Measurements from ENCODE around the gene FCF1. TPM values are rescaled to one million over a fixed set of nuclear protein-coding genes. Genes with fewer than 3 reads are reported as not detected.

The FCF1 gene
- 100 to 1,000 TPM in 1 of 2 experiments, 10 to 100 TPM in 1; 87.7 to 112 TPM for total RNA-seq

GRCh38 chr14:74712499-74713394 lies at the start of gene FCF1, which contains the start of gene AREL1:
Gene FCF1 (plus strand): TSS chr14:74713144. CDS start chr14:74713198, 54 bp downstream.
Gene AREL1 (minus strand): TSS chr14:74713080. CDS start chr14:74685615, 27,465 bp downstream.
- intact Hi-C loops (cut with DNase I, micrococcal nuclease): loop anchor here (1.0 to 5.0 kb wide), 11 partner anchors 51 to 949 kb away; partner anchors contain the start of genes LTBP2 (in 2 of the 2), YLPM1 (in 2 of the 2), ABCD4 (in 1 of the 2) and ALDH6A1 (in 1 of the 2)
- ATAC-seq (peak; percentile 98), DNase-seq (peak; percentile 88)
- Mint-ChIP-seq H3K27ac (peak within 1 kb of the TSS; percentile 98), H3K36me3 (ENCODE audit: low read depth) (peaks cover 14% of the 10 kb centered on the region), H3K4me3 (peak within 1 kb of the TSS; percentile 98), H3K4me1 (peaks cover 50% of the 10 kb centered on the region), H3K27me3 (no peaks in the 10 kb centered on the region), H3K9me3 (ENCODE audit: low read depth) (no peaks in the 10 kb centered on the region)
- POLR2A ChIA-PET: no interaction called here
- CTCF ChIA-PET: interaction anchor here (1.0 to 1.9 kb wide), 3 partner anchors 94 to 104 kb away, joined by 3 to 8 read pairs (median 4); partner anchors contain the start of gene LTBP2

GRCh38 chr14:74663884-74664283 lies 49.1 kb upstream of the FCF1 start:
- ATAC-seq: no peak

GRCh38 chr14:74664717-74665116 lies 48.2 kb upstream of the FCF1 start:
- DNase-seq (no peak), ATAC-seq (no peak)
- no peaks in the 10 kb centered on the region for H3K27me3 Mint-ChIP-seq
- intact Hi-C loops (cut with DNase I, micrococcal nuclease): no loop called here
- peaks cover 31% of the 10 kb centered on the region for H3K36me3 Mint-ChIP-seq (ENCODE audit: low read depth)
- no peaks in the 10 kb centered on the region for H3K9me3 Mint-ChIP-seq (ENCODE audit: low read depth)
- POLR2A ChIA-PET: no interaction called here
- no peak overlapping the region for H3K27ac Mint-ChIP-seq
- H3K4me3 Mint-ChIP-seq: no peak overlapping the region
- CTCF ChIA-PET: interaction anchor here (1.3 kb wide), 1 partner anchor 8 kb away, joined by 4 read pairs; no protein-coding TSS in a partner anchor
- peaks cover 13% of the 10 kb centered on the region for H3K4me1 Mint-ChIP-seq

More at GRCh38 chr14:74663884-74664283, 49.1 kb upstream of the FCF1 start:
- H3K4me1 Mint-ChIP-seq: peaks cover 13% of the 10 kb centered on the region
- no peak overlapping the region for H3K27ac Mint-ChIP-seq
- no peak for DNase-seq
- no peak overlapping the region for H3K4me3 Mint-ChIP-seq
- H3K27me3 Mint-ChIP-seq: no peaks in the 10 kb centered on the region
- peaks cover 25% of the 10 kb centered on the region for H3K36me3 Mint-ChIP-seq (ENCODE audit: low read depth)
- intact Hi-C loops (cut with DNase I, micrococcal nuclease): no loop called here
- ChIA-PET CTCF (interaction anchor here (0.6 to 0.9 kb wide), 3 partner anchors 11 to 363 kb away, joined by 3 read pairs; no protein-coding TSS in a partner anchor), POLR2A (no interaction called here)
- no peaks in the 10 kb centered on the region for H3K9me3 Mint-ChIP-seq (ENCODE audit: low read depth)

- Mint-ChIP-seq H3K36me3 (ENCODE audit: low read depth) (peaks cover 43% of the 10 kb centered on the region), H3K27me3 (no peaks in the 10 kb centered on the region), H3K9me3 (ENCODE audit: low read depth) (no peaks in the 10 kb centered on the region), H3K27ac (peak overlapping the region; percentile 58), H3K4me3 (no peak overlapping the region), H3K4me1 (peaks cover 13% of the 10 kb centered on the region)
- DNase-seq: no peak
- CTCF ChIA-PET: interaction anchor here (0.9 to 1.3 kb wide), 3 partner anchors 55 to 449 kb away, joined by 3 to 4 read pairs (median 4); partner anchors contain the start of gene LTBP2
- POLR2A ChIA-PET: no interaction called here
- ATAC-seq: peak; percentile 78
- intact Hi-C loops (cut with DNase I, micrococcal nuclease): no loop called here
Measured at GRCh38 chr14:74667758-74668157, 45.2 kb upstream of the FCF1 start.

GRCh38 chr14:74669256-74669655 lies 43.7 kb upstream of the FCF1 start:
- Mint-ChIP-seq H3K4me3 (no peak overlapping the region), H3K27me3 (no peaks in the 10 kb centered on the region), H3K4me1 (peaks cover 13% of the 10 kb centered on the region), H3K9me3 (ENCODE audit: low read depth) (no peaks in the 10 kb centered on the region), H3K27ac (no peak overlapping the region), H3K36me3 (ENCODE audit: low read depth) (peaks cover 35% of the 10 kb centered on the region)
- DNase-seq (no peak), ATAC-seq (no peak)
- ChIA-PET POLR2A (no interaction called here), CTCF (interaction anchor here (1.0 kb wide), 1 partner anchor 15 kb away, joined by 3 read pairs; no protein-coding TSS in a partner anchor)
- intact Hi-C loops (cut with DNase I, micrococcal nuclease): no loop called here

GRCh38 chr14:74669846-74670245 lies 43.1 kb upstream of the FCF1 start:
- H3K36me3 Mint-ChIP-seq (ENCODE audit: low read depth): peaks cover 38% of the 10 kb centered on the region
- POLR2A ChIA-PET: no interaction called here

GRCh38 chr14:74670726-74671411 lies 42.1 kb upstream of the FCF1 start:
- POLR2A ChIA-PET: interaction anchor here (0.7 to 0.8 kb wide), 2 partner anchors 142 to 318 kb away, joined by 5 read pairs; no protein-coding TSS in a partner anchor
- CTCF ChIA-PET: interaction anchor here (0.5 to 0.6 kb wide), 2 partner anchors 186 to 241 kb away, joined by 3 to 4 read pairs; no protein-coding TSS in a partner anchor
- ATAC-seq (no peak), DNase-seq (no peak)
- Mint-ChIP-seq H3K36me3 (ENCODE audit: low read depth) (peaks cover 42% of the 10 kb centered on the region), H3K27me3 (no peaks in the 10 kb centered on the region), H3K4me3 (no peak overlapping the region), H3K4me1 (peaks cover 13% of the 10 kb centered on the region), H3K9me3 (ENCODE audit: low read depth) (no peaks in the 10 kb centered on the region), H3K27ac (no peak overlapping the region)
- intact Hi-C loops (cut with DNase I, micrococcal nuclease): no loop called here

More at GRCh38 chr14:74669846-74670245, 43.1 kb upstream of the FCF1 start:
- H3K4me3 Mint-ChIP-seq: no peak overlapping the region
- no peak for ATAC-seq
- intact Hi-C loops (cut with DNase I, micrococcal nuclease): no loop called here
- no peaks in the 10 kb centered on the region for H3K9me3 Mint-ChIP-seq (ENCODE audit: low read depth)
- CTCF ChIA-PET: no interaction called here
- H3K27ac Mint-ChIP-seq: no peak overlapping the region
- no peak for DNase-seq
- H3K27me3 Mint-ChIP-seq: no peaks in the 10 kb centered on the region
- peaks cover 13% of the 10 kb centered on the region for H3K4me1 Mint-ChIP-seq

- Mint-ChIP-seq H3K36me3 (ENCODE audit: low read depth) (peaks cover 48% of the 10 kb centered on the region), H3K9me3 (ENCODE audit: low read depth) (no peaks in the 10 kb centered on the region), H3K4me1 (peaks cover 13% of the 10 kb centered on the region), H3K27ac (no peak overlapping the region), H3K27me3 (no peaks in the 10 kb centered on the region), H3K4me3 (no peak overlapping the region)
- POLR2A ChIA-PET: no interaction called here
- DNase-seq: no peak
- CTCF ChIA-PET: interaction anchor here (1.3 kb wide), 1 partner anchor 63 kb away, joined by 4 read pairs; no protein-coding TSS in a partner anchor
- intact Hi-C loops (cut with DNase I, micrococcal nuclease): no loop called here
- ATAC-seq: no peak
Measured at GRCh38 chr14:74671789-74672188, 41.2 kb upstream of the FCF1 start.

GRCh38 chr14:74673768-74674167 lies 39.2 kb upstream of the FCF1 start:
- ChIA-PET POLR2A (no interaction called here), CTCF (no interaction called here)
- Mint-ChIP-seq H3K4me3 (no peak overlapping the region), H3K27me3 (no peaks in the 10 kb centered on the region), H3K27ac (no peak overlapping the region), H3K36me3 (ENCODE audit: low read depth) (peaks cover 41% of the 10 kb centered on the region), H3K4me1 (no peaks in the 10 kb centered on the region), H3K9me3 (ENCODE audit: low read depth) (no peaks in the 10 kb centered on the region)
- ATAC-seq (no peak), DNase-seq (no peak)
- intact Hi-C loops (cut with DNase I, micrococcal nuclease): no loop called here

GRCh38 chr14:74675219-74675618 lies 37.7 kb upstream of the FCF1 start:
- Mint-ChIP-seq H3K36me3 (ENCODE audit: low read depth) (peaks cover 35% of the 10 kb centered on the region), H3K27ac (no peak overlapping the region), H3K27me3 (no peaks in the 10 kb centered on the region), H3K4me1 (no peaks in the 10 kb centered on the region), H3K4me3 (no peak overlapping the region), H3K9me3 (ENCODE audit: low read depth) (no peaks in the 10 kb centered on the region)
- intact Hi-C loops (cut with DNase I, micrococcal nuclease): no loop called here
- CTCF ChIA-PET: interaction anchor here (1.0 kb wide), 1 partner anchor 12 kb away, joined by 3 read pairs; no protein-coding TSS in a partner anchor
- POLR2A ChIA-PET: no interaction called here
- no peak for ATAC-seq
- DNase-seq: no peak
